Measurements from ENCODE around the gene GRHPR. TPM values are rescaled to one million over a fixed set of nuclear protein-coding genes. Genes with fewer than 3 reads are reported as not detected.

The GRHPR gene
- total and polyA plus RNA-seq, 2 of the 8 experiments (the other 6 are each of a cell fraction or from before 2014, with no cell fraction given), result 97.0 to 201 TPM

- TF ChIP-seq CHD7 (IDR thresholded peaks at IDR 0.05; ENCODE audit: insufficient replicate concordance, low read length) (no peak), EGR1 (IDR thresholded peaks at IDR 0.05; ENCODE audit: borderline replicate concordance, low read depth, low read length) (no peak), CBX8 (IDR thresholded peaks at IDR 0.05; ENCODE audit: borderline replicate concordance, low read depth, low read length) (no peak), SRF (IDR thresholded peaks at IDR 0.05; ENCODE audit: low read depth, low read length) (no peak; the same call in 1 of the 2 replicates), CTCF (IDR thresholded peaks at IDR 0.05; ENCODE audit: control extremely low read depth in 1 of 3, insufficient read depth in 1 of 3, low read depth in 1 of 3, low read length in 3 of 3) (no peak), ASH2L (IDR thresholded peaks at IDR 0.05; ENCODE audit: low read length) (no peak), RFX5 (IDR thresholded peaks at IDR 0.05; ENCODE audit: borderline replicate concordance, low read depth, low read length) (no peak), SIX5 (IDR thresholded peaks at IDR 0.05; ENCODE audit: low read depth, low read length) (no peak)
These were observed 42.9 kb downstream of the GRHPR start, which contains the start of gene ZBTB5 (continued) for GRCh38 chr9:37465249-37466036.

Measured in H1 (cell line).